ENCODE results near the gene ZBTB40.

The ZBTB40 gene

GRCh38 chr1:22461678-22462527, 10.3 kb downstream of the ZBTB40 start:
- no peak overlapping the region for H3K4me3 ChIP-seq (ENCODE audit: control insufficient read depth, low read depth, low read length)
- DNase-seq (ENCODE audit: low read depth), result no peak
- TF ChIP-seq, protein P1, sequence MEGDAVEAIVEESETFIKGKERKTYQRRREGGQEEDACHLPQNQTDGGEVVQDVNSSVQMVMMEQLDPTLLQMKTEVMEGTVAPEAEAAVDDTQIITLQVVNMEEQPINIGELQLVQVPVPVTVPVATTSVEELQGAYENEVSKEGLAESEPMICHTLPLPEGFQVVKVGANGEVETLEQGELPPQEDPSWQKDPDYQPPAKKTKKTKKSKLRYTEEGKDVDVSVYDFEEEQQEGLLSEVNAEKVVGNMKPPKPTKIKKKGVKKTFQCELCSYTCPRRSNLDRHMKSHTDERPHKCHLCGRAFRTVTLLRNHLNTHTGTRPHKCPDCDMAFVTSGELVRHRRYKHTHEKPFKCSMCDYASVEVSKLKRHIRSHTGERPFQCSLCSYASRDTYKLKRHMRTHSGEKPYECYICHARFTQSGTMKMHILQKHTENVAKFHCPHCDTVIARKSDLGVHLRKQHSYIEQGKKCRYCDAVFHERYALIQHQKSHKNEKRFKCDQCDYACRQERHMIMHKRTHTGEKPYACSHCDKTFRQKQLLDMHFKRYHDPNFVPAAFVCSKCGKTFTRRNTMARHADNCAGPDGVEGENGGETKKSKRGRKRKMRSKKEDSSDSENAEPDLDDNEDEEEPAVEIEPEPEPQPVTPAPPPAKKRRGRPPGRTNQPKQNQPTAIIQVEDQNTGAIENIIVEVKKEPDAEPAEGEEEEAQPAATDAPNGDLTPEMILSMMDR (conservative IDR thresholded peaks at IDR 0.05; ENCODE audit: control insufficient read depth, insufficient read depth, low read depth, low read length), result no peak

DNA sequence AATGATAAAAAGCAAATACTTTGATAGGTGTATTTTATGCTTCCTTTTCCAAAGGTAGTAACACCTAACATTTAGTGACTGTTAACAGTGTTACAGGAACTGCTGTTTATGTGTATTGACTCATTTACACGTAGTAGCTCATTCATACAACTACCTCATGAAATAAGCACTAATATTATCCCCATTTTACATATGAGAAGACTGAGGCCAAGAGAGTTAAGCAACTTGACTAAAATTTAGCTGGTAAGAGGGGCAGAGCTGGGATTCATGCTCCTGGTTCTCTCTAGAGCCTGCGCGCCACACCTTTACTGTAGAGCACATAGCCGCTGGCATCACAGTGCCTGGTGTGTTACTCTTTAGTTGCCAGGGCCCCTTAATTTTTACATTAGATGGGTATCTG, 11.3 kb downstream of the ZBTB40 start:
- DNase-seq (ENCODE audit: low read depth), result no peak
- TF ChIP-seq, protein P1 (conservative IDR thresholded peaks at IDR 0.05; ENCODE audit: control insufficient read depth, insufficient read depth, low read depth, low read length), result no peak
- H3K4me3 ChIP-seq (ENCODE audit: control insufficient read depth, low read depth, low read length), result no peak overlapping the region

- no peak for DNase-seq (ENCODE audit: low read depth)
- TF ChIP-seq, protein P1 (conservative IDR thresholded peaks at IDR 0.05; ENCODE audit: control insufficient read depth, insufficient read depth, low read depth, low read length), result no peak
- no peak overlapping the region for H3K4me3 ChIP-seq (ENCODE audit: control insufficient read depth, low read depth, low read length)
Measured at GRCh38 chr1:22465015-22465565, 13.4 kb downstream of the ZBTB40 start.

- TF ChIP-seq, protein P1 (conservative IDR thresholded peaks at IDR 0.05; ENCODE audit: control insufficient read depth, insufficient read depth, low read depth, low read length), result no peak
Measured at GRCh38 chr1:22465671-22466070, 14.0 kb downstream of the ZBTB40 start.

DNA sequence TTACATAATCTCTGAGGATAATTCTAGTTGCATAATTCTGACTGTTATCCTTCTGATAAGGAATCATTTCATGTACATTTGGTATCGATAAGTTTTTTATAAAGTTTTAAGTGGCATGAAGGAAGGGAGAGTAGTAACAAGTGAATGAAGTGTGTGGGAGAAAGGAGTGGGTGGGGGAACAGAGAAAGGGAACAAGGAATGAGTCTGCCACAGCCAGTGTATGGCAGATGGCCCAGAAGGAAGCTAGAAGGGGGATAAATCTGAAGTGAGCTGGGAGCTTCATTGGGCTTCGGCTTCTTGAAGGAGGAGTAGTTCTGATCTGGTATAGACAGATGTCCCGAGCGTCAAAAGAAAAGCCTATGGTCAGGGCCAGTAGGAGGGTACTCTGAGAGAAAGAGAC, 18.6 kb downstream of the ZBTB40 start:
- TF ChIP-seq, protein P1 (conservative IDR thresholded peaks at IDR 0.05; ENCODE audit: control insufficient read depth, insufficient read depth, low read depth, low read length), result no peak
- H3K4me3 ChIP-seq (ENCODE audit: control insufficient read depth, low read depth, low read length), result no peak overlapping the region
- peak; percentile 25 for DNase-seq (ENCODE audit: low read depth)

More at GRCh38 chr1:22465671-22466070, 14.0 kb downstream of the ZBTB40 start:
- H3K4me3 ChIP-seq (ENCODE audit: control insufficient read depth, low read depth, low read length), result no peak overlapping the region
- no peak for DNase-seq (ENCODE audit: low read depth)

GRCh38 chr1:22471078-22471477, 19.4 kb downstream of the ZBTB40 start:
- no peak overlapping the region for H3K4me3 ChIP-seq (ENCODE audit: control insufficient read depth, low read depth, low read length)
- DNase-seq (ENCODE audit: low read depth), result peak; percentile 84

More at GRCh38 chr1:22471078-22471477, 19.4 kb downstream of the ZBTB40 start:
- TF ChIP-seq, protein P1 (conservative IDR thresholded peaks at IDR 0.05; ENCODE audit: control insufficient read depth, insufficient read depth, low read depth, low read length), result no peak
